Measurements from ENCODE around the gene RABGAP1L.

GRCh38 chr1:174637487-174637886 is 478.2 kb downstream of the RABGAP1L start:
- TF ChIP-seq, protein P1, sequence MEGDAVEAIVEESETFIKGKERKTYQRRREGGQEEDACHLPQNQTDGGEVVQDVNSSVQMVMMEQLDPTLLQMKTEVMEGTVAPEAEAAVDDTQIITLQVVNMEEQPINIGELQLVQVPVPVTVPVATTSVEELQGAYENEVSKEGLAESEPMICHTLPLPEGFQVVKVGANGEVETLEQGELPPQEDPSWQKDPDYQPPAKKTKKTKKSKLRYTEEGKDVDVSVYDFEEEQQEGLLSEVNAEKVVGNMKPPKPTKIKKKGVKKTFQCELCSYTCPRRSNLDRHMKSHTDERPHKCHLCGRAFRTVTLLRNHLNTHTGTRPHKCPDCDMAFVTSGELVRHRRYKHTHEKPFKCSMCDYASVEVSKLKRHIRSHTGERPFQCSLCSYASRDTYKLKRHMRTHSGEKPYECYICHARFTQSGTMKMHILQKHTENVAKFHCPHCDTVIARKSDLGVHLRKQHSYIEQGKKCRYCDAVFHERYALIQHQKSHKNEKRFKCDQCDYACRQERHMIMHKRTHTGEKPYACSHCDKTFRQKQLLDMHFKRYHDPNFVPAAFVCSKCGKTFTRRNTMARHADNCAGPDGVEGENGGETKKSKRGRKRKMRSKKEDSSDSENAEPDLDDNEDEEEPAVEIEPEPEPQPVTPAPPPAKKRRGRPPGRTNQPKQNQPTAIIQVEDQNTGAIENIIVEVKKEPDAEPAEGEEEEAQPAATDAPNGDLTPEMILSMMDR (IDR thresholded peaks at IDR 0.05 in 8 of 11, conservative IDR thresholded peaks at IDR 0.05 in 3 of 11), result no peak
- TF ChIP-seq POLR2A (IDR thresholded peaks at IDR 0.05) (no peak), POLR2AphosphoS5 (IDR thresholded peaks at IDR 0.05) (no peak)

Measured in spleen (tissue), 7 donors.